OCI-LY1 (cell line): ENCODE measurements around the gene PPP2R3C.

ENCODE experiments used
- H2AFZ ChIP-seq: fragments of 200-600 bp; sonication (generic), shearing (Covaris generic); 2 replicates; pipeline ENCODE4 v1.6.0; 2014; ENCODE audit warnings: antibody characterized with exemption, mild to moderate bottlenecking, low read length
- H3F3A ChIP-seq: fragments of 200-600 bp; sonication (generic), shearing (Covaris generic); 2 replicates; pipeline ENCODE4 v1.6.0; 2014; ENCODE audit warnings: mild to moderate bottlenecking, antibody characterized with exemption, low read length, moderate library complexity; ENCODE audit not compliant: insufficient read depth
- H3K27ac ChIP-seq: fragments of 200-600 bp; sonication (generic); 2 replicates; pipeline ENCODE4 v1.5.1; 2014; ENCODE audit warnings: low read length, mixed run types, mild to moderate bottlenecking, low read depth; ENCODE audit not compliant: poor library complexity, severe bottlenecking
- H3K27me3 ChIP-seq: fragments of 200-600 bp; sonication (generic); 2 replicates; pipeline ENCODE4 v1.6.0; 2014; ENCODE audit warnings: antibody characterized with exemption, mild to moderate bottlenecking, low read length, moderate library complexity; ENCODE audit not compliant: insufficient read depth
- H3K36me3 ChIP-seq: fragments of 200-600 bp; sonication (generic); 2 replicates; pipeline ENCODE4 v1.6.1; 2014; ENCODE audit warnings: mild to moderate bottlenecking, antibody characterized with exemption, low read length, moderate library complexity, mixed read lengths; ENCODE audit not compliant: insufficient read depth
- H3K4me1 ChIP-seq: fragments of 200-600 bp; sonication (generic); 2 replicates; pipeline ENCODE4 v1.5.1; 2014; ENCODE audit warnings: mild to moderate bottlenecking, low read length, moderate library complexity; ENCODE audit not compliant: insufficient read depth, severe bottlenecking
- H3K4me2 ChIP-seq: fragments of 200-600 bp; sonication (generic), shearing (Covaris generic); 2 replicates; pipeline ENCODE4 v1.6.1; 2014; ENCODE audit warnings: low read length
- H3K4me3 ChIP-seq: fragments of 200-600 bp; sonication (generic); 2 replicates; pipeline ENCODE4 v1.5.1; 2014; ENCODE audit warnings: low read length, low read depth, mild to moderate bottlenecking, mixed read lengths; ENCODE audit not compliant: poor library complexity, severe bottlenecking
- H3K79me2 ChIP-seq: fragments of 200-600 bp; shearing (Covaris generic); 2 replicates; pipeline ENCODE4 v1.6.1; 2016; ENCODE audit warnings: mixed run types, low read length, mixed read lengths; ENCODE audit not compliant: insufficient read depth
- H3K9ac ChIP-seq: fragments of 200-600 bp; sonication (generic), shearing (Covaris generic); 2 replicates; pipeline ENCODE4 v1.6.1; 2014; ENCODE audit warnings: mild to moderate bottlenecking, low read length, mixed read lengths
- H3K9me2 ChIP-seq: fragments of 200-600 bp; sonication (generic), shearing (Covaris generic); 2 replicates; pipeline ENCODE4 v1.6.1; 2014; ENCODE audit warnings: low read depth, mild to moderate bottlenecking, low read length, mixed read lengths
- H3K9me3 ChIP-seq: fragments of 200-600 bp; shearing (Covaris generic); 2 replicates; pipeline ENCODE4 v1.6.1; 2014; ENCODE audit warnings: low read length, mixed read lengths
- H4K20me1 ChIP-seq: fragments of 200-600 bp; sonication (generic), shearing (Covaris generic); 2 replicates; pipeline ENCODE4 v1.6.0; 2016; ENCODE audit warnings: mild to moderate bottlenecking, low read length; ENCODE audit not compliant: insufficient read depth
- EZH2 ChIP-seq: fragments of 200-600 bp; sonication (generic), shearing (Covaris generic); IDR thresholded peaks from 2 replicates; pipeline ENCODE4 v1.8.0; 2017; ENCODE audit warnings: borderline replicate concordance, mixed run types, mild to moderate bottlenecking, antibody characterized with exemption, low read length, moderate library complexity, mixed read lengths
- TF ChIP-seq, protein P1 (sequence below): fragments of 200-600 bp; sonication (generic), shearing (Covaris generic); IDR thresholded peaks from 2 replicates; pipeline ENCODE4 v1.5.1; 2017; ENCODE audit warnings: mild to moderate bottlenecking, antibody characterized with exemption, low read length, moderate library complexity, mixed read lengths

The PPP2R3C gene

DNA sequence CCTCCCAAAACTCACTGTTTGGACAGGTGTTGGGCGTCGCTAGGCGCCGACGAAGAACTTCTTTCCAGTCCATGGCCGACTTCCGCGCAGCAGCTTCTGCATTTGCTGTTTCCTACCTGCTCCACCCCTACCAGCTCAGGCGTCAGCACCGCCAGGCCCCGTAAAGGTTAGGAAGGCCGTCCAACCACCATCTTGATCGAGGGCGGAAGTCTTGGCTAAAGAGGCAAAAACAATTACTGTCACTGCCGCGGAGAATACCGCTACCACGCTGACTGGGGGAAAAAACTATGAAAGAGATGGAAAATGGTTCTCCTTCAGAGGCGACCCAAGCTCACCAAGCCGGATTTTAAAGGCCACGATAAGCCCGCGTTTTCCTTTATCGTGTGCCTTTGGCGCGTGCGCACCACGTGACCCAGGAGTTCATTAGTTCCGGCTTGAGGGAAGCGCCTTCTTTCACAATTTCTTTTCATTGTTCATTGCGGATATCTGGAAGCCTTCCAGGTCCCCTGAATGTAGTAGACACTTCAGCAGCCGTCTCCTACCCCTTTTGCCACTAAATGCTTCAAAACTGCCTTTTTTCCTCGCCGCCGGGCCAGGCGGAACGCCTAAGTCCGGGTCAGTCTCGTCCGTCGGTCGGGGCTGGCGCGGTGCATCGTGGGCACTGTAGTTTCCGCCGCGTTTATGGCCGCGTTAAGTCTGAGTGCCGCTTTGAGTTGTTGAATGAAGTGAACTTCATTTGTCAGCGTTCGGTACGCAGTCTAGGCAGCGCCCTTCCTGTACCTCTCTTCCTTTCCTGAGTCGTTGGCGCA, at the start of gene PPP2R3C, which contains the start of gene PRORP:
PPP2R3C (minus strand) TSS at position 104 of the 809 bp plus-strand sequence; CDS start at position 73, 31 bp downstream.
PRORP (plus strand) TSS at position 666 of the 809 bp plus-strand sequence. CDS start 694 bp downstream, outside the sequence.
- peak within 1 kb of the TSS; percentile 58 for H2AFZ ChIP-seq
- H3K27ac ChIP-seq, result peak within 1 kb of the TSS; percentile 93
- peaks cover 8% of the 10 kb centered on the region; the same call in 1 of the 2 replicates for H3K79me2 ChIP-seq
- no peaks in the 10 kb centered on the region for H3K27me3 ChIP-seq
- TF ChIP-seq, protein P1, sequence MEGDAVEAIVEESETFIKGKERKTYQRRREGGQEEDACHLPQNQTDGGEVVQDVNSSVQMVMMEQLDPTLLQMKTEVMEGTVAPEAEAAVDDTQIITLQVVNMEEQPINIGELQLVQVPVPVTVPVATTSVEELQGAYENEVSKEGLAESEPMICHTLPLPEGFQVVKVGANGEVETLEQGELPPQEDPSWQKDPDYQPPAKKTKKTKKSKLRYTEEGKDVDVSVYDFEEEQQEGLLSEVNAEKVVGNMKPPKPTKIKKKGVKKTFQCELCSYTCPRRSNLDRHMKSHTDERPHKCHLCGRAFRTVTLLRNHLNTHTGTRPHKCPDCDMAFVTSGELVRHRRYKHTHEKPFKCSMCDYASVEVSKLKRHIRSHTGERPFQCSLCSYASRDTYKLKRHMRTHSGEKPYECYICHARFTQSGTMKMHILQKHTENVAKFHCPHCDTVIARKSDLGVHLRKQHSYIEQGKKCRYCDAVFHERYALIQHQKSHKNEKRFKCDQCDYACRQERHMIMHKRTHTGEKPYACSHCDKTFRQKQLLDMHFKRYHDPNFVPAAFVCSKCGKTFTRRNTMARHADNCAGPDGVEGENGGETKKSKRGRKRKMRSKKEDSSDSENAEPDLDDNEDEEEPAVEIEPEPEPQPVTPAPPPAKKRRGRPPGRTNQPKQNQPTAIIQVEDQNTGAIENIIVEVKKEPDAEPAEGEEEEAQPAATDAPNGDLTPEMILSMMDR, result no peak
- TF ChIP-seq EZH2, result no peak
- no peaks in the 10 kb centered on the region for H3K9me2 ChIP-seq
- peaks cover 13% of the 10 kb centered on the region; the same call in 1 of the 2 replicates for H3K36me3 ChIP-seq
- peak within 1 kb of the TSS; percentile 94 for H3K9ac ChIP-seq
- H3F3A ChIP-seq, result no peaks in the 10 kb centered on the region
- no peaks in the 10 kb centered on the region for H4K20me1 ChIP-seq
- no peaks in the 10 kb centered on the region for H3K9me3 ChIP-seq
- peaks cover 42% of the 10 kb centered on the region for H3K4me1 ChIP-seq
- H3K4me2 ChIP-seq, result peak within 1 kb of the TSS; percentile 88
- peak within 1 kb of the TSS; percentile 85 for H3K4me3 ChIP-seq

DNA sequence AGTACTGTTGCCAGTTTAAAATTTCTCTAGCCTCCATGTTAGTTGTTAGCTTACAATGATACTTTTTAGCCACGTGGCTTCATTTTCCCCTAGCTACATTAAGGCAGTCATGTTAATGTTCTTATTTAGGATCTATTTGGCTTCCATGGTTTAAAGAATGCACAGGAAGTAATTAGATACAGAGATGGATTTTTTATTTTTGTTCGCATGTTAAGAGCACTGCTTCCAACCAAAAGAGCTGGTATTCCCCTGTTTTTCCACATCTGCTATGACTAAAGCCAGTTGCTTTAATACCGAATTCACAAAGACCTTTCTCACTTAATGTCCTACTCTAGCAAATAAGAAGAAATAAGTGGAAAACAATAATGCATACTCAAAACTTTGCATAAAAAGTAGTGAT, 45.7 kb upstream of the PPP2R3C start:
- peaks cover 10% of the 10 kb centered on the region for H3K9me3 ChIP-seq
- H3K4me2 ChIP-seq, result no peak overlapping the region
- H3K4me3 ChIP-seq, result no peak overlapping the region
- H4K20me1 ChIP-seq, result no peaks in the 10 kb centered on the region
- no peak overlapping the region for H2AFZ ChIP-seq
- no peaks in the 10 kb centered on the region for H3K79me2 ChIP-seq
- TF ChIP-seq EZH2, result no peak
- TF ChIP-seq, protein P1, result no peak
- H3F3A ChIP-seq, result no peaks in the 10 kb centered on the region
- H3K27ac ChIP-seq, result no peak overlapping the region
- H3K36me3 ChIP-seq, result peaks cover 44% of the 10 kb centered on the region
- H3K9ac ChIP-seq, result no peak overlapping the region
- no peaks in the 10 kb centered on the region for H3K27me3 ChIP-seq
- no peaks in the 10 kb centered on the region for H3K4me1 ChIP-seq
- H3K9me2 ChIP-seq, result no peaks in the 10 kb centered on the region

DNA sequence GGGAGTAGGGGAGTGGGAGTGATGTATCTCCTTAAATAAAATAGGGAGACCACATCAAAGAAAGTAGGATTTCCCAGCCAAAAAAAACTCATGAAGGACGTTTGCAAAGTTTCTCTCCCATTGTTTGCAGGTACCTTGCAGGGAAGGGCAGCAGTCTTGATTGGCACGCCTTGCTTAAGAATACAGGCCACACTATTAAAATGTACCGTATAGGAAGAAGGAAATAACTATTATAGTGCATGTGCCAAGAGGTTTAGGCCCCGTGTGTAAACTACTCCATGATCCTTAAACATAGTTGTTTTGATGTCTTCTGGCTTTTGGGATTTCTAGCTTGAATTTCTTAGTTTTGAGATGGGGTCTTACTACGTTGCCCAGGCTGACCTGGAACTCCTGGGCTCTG, 43.1 kb upstream of the PPP2R3C start:
- H3K9me3 ChIP-seq, result peaks cover 7% of the 10 kb centered on the region
- no peaks in the 10 kb centered on the region for H3K9me2 ChIP-seq
- H3K79me2 ChIP-seq, result no peaks in the 10 kb centered on the region
- no peak overlapping the region for H2AFZ ChIP-seq
- H3K27me3 ChIP-seq, result no peaks in the 10 kb centered on the region
- H3K4me3 ChIP-seq, result no peak overlapping the region
- H3F3A ChIP-seq, result no peaks in the 10 kb centered on the region
- H3K9ac ChIP-seq, result no peak overlapping the region
- no peak overlapping the region for H3K4me2 ChIP-seq
- H3K36me3 ChIP-seq, result peaks cover 42% of the 10 kb centered on the region
- H4K20me1 ChIP-seq, result no peaks in the 10 kb centered on the region
- H3K27ac ChIP-seq, result no peak overlapping the region
- peaks cover 5% of the 10 kb centered on the region for H3K4me1 ChIP-seq
- TF ChIP-seq, protein P1, result no peak
- TF ChIP-seq EZH2, result no peak
